LNCAP (cell line): Measurements from ENCODE around the gene CUEDC1.

Experiments
- CTCF ChIP-seq: fragments of 450-650 bp; IDR thresholded peaks from 2 replicates; pipeline ENCODE4 v1.5.1; 2017; ENCODE audit warnings: mild to moderate bottlenecking

The CUEDC1 gene

GRCh38 chr17:57855391-57856035 lies 99.7 kb downstream of the CUEDC1 start:
- no peak for TF ChIP-seq CTCF

- no peak for TF ChIP-seq CTCF
These were observed 101.5 kb downstream of the CUEDC1 start for GRCh38 chr17:57853695-57854094.

GRCh38 chr17:57852955-57853328 lies 102.3 kb downstream of the CUEDC1 start:
- TF ChIP-seq CTCF, result no peak

- no peak for TF ChIP-seq CTCF
These were observed 102.9 kb downstream of the CUEDC1 start for GRCh38 chr17:57852092-57852954.

GRCh38 chr17:57849874-57850754 lies 105.1 kb downstream of the CUEDC1 start, which contains the start of gene MRPS23:
Gene MRPS23 (minus strand): TSS chr17:57850044. CDS start chr17:57850010, 34 bp downstream.
- TF ChIP-seq CTCF, result no peak

- TF ChIP-seq CTCF, result no peak
These were observed 105.9 kb downstream of the CUEDC1 start for GRCh38 chr17:57849163-57849873.

- TF ChIP-seq CTCF, result no peak
These were observed 112.9 kb downstream of the CUEDC1 start for GRCh38 chr17:57842280-57842679.
